GM18499 (cell line): Measurements from ENCODE around the gene NCBP2L.

ENCODE experiments used
- ATAC-seq: cut with Tn5 transposase; IDR thresholded peaks from one replicate; pipeline ENCODE4 v1.9.1; 2021; ENCODE audit warnings: moderate number of reproducible peaks; ENCODE audit not compliant: insufficient read depth, unreplicated experiment

The NCBP2L gene

DNA sequence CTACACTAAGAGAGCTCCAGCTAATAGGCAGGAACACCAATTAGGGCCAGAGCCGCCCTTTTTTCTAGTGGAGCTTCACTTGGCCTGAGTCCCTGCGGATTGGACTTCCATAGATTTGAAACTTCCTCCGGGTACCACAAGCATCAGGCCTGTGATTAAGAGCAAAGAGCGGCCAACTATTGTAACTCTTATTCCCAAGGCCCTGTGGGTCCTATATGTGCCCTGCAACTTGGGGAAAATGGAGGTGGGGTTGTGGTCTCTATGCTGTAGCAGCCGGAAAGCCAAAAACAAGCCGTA is at the start of gene NCBP2L:
Gene NCBP2L (plus strand): TSS at position 198 of the 297 bp plus-strand sequence. CDS start 16,488 bp downstream, outside the sequence.
- ATAC-seq = no peak

DNA sequence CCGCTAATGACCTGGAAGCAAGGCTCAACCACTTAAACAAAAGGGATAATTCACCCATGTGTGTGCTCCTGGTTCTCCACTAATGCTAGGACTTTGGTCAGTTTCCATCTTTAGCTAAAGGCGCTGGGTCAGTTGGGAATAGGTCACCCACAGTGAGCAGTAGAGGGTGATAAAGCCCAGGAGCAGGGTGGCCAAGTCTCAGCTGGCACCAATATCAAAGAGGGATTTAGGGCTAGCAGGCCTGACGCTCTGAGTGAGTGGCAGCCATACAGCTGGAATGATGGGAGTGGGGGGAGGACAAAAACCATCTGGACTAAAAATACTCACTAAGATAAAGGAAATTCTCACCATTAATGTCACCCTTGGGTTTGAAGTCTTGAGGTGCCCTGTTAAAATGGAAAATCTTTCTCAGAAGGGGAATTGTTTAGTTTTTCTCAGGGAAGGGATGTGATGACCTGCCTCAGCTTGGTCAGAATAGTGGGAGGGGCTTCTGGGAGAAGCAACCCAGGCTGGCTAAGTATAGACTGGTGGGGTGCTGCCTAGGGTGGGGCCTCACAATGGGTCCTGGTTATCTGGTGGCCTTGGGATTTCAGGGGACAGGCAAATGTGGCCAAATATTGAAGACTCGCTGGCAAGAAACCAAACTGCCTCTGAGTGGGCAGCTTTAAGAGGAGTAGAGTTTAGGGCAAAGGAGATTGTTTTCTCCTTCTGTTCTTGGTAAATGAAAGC is 49.0 kb upstream of the NCBP2L start:
- ATAC-seq = no peak

DNA sequence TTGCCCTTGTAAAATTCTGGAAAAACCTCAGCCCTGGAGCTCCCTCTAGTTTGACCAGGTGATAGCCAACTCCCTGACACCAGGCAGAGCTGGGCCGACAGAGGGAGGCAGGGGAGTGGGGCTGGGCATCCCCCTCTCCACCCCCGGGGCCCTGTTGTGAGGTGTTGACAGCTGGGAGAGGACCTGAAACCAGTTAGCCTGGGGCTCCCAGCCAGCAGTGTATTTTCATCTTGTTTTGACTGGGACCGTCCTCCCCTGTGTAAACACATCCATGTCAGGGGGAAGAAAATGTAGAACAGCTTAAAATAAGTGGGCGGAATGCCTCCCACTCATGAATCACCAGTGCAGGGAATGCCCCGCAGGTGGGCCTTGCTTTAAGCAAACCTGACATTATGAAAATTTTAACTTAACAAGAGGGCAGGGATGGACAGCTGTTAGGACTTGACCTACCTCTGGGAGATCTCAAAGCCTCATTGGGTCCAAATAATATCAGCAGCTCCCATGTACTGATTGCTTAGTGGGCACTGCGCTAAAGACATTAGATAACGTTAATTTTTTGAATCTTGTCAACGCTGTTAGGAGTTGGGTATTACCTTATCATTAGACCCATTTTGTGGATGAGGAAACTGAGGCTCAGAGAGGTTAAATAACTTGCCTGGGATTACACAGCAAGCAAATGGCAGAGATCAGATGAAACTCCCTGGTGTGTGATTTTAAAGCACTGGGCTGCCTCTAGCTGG is 47.8 kb upstream of the NCBP2L start:
- no peak for ATAC-seq

DNA sequence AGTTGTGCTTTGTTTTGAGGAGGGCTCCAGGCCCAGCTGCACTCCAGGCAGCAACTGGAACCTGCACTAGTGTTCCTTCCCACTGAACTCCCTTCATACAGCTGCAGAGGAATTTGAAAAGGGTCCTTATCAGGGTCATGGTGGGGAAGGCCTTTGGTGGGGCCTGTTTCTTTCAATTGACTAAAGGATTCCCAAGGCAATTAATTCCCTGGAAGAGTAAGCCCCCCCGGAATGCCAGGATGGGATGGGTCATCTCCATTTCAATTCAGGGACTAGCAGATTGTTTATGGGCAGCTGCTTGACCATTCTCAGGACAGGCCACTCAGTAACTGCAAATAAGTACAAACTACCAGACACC is 47.3 kb upstream of the NCBP2L start:
- no peak for ATAC-seq

DNA sequence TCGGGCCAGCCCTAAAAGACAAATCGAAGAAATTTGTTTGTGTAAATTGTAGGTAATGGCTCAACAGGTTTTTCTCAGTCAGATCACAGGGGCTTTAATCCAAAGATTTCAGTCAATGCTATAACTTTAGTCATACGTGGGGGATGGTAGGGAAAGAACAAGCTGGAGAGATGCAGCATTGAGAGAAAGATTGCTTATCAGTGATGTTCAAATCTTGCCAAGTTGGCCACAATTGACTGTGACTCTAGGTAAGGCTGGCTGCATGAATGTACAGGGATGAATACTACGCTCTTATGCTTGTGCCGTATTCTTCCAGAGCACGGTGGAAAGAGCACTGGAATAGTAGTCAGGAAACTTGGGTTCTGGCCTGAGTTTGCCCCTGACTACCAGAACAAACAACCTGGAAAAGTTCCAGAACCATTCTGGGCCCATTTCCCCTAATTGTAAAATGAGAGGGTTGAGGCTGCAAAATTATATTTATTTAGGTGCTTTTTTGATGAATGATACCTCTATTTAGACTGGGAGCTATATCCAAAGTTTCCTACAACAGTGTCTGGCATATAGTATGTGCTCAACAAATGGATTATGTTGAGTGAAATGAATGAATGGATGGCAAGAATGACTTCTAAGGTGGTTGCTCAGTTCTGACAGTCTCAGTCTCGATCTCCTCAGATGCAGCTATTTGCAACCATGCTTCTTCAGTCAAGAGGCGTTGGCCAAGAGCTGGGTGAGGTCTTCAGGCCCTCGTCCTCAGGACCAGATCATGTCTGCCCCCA is 46.4 kb upstream of the NCBP2L start:
- ATAC-seq = no peak

DNA sequence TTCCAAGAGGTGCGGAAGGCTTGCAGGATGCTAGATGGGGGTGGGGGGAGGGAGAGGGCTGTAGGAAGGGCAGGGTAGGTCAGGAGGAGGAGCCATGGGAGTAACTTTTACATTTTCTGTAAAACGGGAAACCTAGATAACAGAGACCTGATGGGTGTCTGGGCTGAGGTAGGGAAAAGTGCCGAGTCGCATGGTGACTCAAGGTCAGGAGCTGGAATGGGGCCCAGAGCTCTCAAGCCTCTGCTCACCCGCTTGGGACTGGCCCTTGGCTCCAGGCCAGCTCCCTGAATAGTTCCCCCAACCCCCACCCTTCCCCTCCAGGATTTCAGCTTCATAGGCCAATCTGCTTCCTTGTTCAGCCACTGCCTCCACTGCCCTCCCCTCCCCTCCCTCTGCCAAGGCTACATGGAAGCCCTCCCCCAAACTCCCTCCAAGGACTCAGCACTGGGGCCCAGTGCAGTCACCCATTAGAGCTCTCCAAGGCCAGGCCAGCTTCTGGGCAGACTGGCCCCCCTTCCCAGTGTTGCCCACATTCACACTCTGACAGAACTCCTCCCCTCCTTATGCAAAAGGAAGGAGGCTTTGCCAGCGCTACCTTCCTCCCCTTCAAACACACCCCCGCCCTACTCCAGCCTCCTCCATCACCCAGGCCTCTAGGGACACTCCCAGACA is 45.6 kb upstream of the NCBP2L start:
- ATAC-seq = no peak

DNA sequence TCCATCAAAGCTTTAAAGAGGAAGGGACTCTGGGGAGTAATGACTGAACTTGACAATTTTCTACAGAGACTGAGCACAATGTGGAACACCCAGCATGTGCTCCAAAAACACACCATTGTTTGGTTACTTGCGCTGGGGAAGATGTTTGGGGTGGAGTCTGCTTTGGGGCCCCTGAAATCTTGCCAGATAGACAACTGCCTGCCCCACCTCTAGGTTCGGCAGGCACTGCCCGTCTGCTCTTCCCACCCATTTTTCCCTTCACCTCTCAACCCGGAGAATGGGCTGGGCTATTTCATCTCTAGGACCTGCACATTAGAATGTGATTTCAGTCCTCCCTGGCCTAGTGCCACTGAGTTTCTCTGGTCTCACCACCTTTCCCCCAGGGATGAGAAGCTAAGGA is 43.8 kb upstream of the NCBP2L start:
- ATAC-seq = no peak

DNA sequence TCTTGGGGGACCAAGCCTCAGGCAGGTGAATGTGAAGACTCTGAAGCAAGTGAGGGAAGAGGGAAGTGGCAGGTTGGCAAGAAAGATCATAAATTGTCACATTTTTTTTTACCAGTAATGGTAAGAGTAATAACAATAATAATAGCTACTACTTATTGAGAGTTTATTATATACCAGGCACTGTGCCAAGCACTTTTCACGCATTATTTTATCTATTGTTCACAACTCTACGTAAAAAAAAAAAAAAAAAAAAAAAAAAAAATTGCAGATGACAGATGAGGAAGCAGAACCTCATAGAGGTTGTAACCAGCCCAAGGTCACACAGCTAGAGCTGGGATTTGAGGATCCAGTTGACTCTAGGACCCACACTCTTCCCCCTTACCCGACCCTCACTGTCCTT is 42.9 kb upstream of the NCBP2L start:
- no peak for ATAC-seq

DNA sequence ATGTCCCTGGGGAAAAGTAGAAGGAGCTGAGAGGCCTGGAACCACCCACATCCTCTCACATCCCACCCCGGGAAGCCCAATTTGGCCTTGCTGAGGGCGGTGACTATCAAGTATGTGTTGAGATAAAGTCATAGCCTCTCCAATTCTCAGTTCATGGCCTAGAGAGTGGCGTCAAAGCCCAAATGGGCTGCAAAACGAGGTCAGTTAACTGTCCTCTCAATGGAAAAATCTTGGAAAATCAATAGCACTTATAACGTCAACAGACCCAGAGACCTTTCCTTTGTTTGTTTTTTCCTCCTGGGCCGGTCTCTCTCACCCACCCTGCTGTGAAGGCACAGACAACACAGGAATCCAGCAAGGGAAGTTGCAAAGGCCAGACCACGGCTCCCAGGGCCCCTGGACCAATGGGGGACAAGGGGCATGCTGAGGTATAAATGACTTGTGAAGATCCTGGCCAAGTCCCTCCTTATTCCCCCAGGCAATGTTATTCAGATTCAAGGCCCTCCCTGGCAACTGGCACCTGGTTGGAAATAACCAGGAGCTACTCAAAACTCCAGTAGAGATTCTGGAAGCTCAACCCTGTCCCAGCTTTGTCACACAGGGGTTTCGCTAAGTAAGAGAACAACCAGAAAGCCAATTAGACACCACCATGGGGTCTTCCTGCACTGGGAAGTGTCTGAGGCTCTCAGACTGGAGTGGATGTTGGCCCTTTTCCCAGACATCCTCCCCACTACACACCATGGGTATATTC is 40.6 kb upstream of the NCBP2L start:
- ATAC-seq = no peak

DNA sequence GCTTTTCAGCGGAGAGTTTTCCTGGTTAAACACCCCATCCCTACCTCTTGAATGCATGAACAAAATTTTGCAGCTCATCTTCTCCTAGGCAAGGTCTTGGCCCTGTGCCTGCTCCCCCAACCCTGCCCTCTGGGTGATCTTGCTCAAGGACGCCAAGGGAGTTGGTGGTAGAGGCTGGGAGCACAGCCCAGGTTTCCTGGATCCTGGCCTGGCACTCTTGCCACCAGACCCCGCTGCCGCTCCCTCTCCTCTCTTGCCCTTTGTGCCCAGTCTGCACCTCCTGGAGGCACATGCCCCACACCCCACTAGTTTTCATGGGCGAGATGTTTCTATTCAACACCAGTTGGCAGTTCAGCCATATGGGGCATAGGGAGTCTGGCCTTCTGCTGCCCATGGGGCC is 39.3 kb upstream of the NCBP2L start:
- no peak for ATAC-seq

DNA sequence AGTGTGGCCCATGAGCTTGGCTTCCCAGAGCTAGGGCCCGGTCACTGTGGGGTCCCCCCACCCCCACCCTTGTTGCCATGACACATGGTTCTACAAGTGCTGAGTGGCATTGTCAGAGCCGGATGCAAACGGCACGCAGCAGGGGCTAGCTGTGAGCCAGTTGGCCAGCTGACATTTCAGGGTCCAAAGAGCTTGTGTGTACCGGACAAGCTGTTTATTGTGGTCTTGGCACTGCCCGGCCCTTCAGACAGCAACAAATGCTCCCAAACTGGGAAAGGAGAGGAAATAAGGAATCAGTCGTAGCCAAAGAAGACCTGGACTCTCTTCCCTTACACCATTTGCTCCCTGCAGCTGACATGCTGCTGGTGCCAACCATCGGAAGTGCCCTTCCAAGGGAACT is 38.8 kb upstream of the NCBP2L start:
- no peak for ATAC-seq

DNA sequence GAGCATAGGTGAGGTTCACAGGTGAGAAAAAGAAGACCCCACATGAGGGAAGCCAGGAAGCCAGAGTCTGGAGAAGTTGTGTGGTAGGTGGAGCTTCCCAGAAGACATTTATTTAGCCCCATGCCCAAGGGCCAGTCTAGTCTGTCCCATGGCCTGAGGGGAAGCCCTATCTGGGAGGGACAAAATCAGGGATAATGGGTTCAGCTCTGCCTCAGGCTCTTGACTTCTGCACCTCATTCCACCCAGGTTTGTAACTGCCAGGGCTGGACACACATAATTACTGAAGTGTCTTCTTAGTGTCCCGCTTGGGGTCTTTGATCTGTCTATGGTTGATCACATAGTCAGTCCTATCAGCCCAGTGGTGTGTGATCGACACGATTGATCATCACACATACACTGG is 38.0 kb upstream of the NCBP2L start:
- no peak for ATAC-seq

DNA sequence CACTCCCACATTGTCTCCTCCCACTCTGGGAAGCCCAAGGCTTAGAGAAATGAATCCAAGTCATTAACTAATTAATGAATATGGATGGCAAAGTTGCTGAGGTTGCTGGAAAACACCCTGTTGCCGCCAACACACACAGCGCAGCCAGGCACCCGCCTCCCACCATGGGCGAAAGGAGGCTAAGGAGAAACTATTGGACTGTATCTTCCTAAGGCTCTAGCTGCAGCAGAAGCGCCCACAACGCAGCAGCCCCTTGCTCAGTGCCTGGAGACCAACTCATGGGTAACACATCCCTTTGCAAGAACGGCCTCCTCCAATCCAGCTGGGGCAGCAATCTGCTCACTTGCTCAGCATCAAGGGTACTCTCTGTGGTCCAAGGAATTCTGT is 36.1 kb upstream of the NCBP2L start:
- peak; percentile 21 for ATAC-seq

DNA sequence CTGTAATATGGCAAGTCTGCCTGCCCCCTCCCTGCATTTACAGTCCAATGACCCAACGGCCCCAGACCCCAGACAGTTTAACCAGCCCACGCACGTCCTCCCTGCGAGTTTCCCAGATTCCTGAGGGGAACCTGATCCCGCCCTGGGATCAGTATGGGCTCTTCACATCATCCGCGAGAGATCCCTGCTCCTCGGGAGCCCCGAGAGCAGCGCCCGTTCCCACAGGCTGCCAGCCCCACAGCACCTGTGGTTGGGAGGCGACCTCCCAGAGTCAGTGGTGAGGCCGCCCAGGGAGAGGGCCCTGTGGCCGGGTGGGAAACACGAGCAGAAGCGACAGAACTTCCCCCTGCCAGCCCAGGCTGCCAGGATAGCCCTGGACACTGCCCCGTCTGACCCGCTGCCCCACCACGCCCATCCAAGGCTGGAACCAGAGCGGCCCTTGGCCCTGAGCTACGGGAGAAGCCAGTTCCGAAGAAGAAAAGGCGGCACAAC is 34.8 kb upstream of the NCBP2L start:
- no peak for ATAC-seq

DNA sequence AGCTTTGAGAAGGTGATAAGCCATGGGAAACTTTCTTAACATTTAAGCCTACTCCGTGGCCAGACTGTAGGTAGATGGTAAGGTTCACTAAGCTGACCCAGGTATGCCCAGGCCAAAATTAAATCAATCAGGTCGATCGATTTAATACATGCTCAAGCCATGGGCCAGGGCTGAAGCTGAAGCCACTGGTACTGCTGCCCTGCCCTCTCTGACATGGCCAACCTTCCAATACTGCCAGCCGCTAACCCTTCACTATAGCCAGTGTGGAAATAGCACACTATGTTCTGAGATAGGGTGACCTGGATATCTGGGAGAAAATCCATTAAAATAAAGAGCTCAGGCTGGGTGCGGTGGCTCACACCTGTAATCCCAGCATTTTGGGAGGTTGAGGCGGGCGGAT is 33.5 kb upstream of the NCBP2L start:
- ATAC-seq = no peak

DNA sequence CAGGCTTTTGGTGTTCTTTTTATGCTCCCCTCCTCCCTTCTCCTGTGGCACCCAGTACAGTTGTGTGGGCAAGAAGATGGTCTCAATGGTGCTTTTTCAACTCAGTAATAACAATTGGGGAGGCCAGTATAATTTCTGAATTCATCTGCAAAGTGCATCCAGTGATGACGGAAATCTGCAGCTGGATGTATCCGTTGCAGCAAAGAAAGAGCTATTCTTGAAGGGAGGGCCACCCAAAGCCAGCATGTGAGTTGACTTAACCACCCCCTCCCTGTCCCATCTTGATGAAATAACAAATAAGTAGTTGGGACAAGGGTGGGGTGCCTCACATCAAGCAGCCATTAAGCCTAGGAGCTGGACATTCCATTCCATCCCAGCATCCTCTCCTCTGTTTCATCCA is 32.7 kb upstream of the NCBP2L start:
- no peak for ATAC-seq

DNA sequence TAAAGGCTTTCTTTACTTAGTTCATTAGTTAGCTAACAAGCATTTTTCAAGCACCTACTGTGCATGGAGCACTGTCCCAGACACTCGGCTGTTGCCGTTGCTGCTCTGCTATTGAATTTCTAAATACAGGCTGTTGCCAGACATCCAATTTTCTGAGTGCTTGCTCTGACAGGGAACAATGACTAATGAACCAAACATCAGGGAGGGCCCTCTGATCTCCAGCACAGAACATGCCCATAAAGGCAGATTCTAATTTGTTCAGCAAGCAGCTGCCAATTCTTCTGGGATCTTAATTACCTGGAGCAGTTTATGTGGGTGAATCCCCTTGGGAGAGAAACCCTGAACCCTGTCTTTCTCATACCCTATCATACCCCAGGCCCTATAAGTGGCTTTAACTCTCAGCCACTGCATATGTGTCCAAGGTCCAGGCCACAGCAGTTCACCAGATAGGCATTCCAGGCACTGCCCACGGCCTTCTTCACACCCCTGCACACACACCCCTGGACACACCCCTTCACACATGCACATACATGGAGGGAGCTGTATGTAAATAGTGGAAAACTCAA is 29.9 kb upstream of the NCBP2L start:
- no peak for ATAC-seq

DNA sequence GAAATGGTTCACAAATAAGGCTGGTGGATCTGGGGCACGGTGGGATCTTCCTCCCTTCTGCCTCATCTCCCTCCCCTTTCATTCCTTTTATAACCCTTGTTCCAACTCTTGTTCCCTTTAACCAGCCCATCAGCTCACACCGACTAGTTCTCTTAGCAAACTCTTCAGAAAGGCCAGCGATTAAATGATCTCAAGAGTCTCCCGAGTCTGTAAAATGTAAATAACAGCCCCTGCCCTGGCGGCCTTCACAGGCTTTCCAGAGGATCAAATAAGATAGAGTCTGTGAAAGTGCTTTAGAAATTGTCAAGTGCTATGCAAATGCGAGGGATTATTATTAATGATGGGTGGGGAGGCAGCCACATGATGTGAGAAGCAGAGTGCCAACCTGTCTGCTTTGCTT is 29.0 kb upstream of the NCBP2L start:
- no peak for ATAC-seq

DNA sequence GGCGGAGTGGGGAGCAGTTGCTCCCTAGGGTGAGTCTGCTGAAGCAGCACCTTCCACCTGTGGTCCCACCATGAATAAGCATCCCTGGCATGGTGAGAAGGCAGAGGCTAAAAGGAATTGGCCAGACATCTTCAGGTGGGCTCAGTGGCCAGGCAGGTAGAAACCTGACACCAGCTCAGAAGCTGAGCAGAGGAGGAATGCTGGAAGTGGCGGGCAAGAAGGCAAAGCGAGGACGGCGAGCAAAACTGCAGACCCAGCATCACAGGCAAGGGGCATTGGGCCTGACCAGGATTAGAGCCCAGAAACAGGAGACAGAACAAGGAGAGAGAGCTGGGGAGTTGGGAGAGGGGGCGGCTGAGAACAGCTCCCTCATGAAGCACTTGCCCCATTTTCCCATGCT is 27.3 kb upstream of the NCBP2L start:
- no peak for ATAC-seq
